Subcutaneous abdominal adipose tissue (tissue), 5 donors: Measurements from ENCODE around the gene KIAA1191.

Experiments used
- H3K27ac ChIP-seq: one replicate; pipeline ENCODE4 v1.7.0; 2013; ENCODE audit warnings: low read depth, mild to moderate bottlenecking, inconsistent platforms, low read length, moderate library complexity
- H3K27me3 ChIP-seq, 5 donors: one replicate each; pipeline ENCODE4 v1.7.0; 2013; ENCODE audit warnings: low read length in 5 of 5, inconsistent platforms in 1 of 5; ENCODE audit not compliant: control insufficient read depth in 5 of 5, insufficient read depth in 4 of 5
- H3K36me3 ChIP-seq, 5 donors: one replicate each; pipeline ENCODE4 v1.7.0; 2013; ENCODE audit warnings: low read length in 5 of 5; ENCODE audit not compliant: control insufficient read depth in 5 of 5, insufficient read depth in 5 of 5
- H3K4me1 ChIP-seq, 5 donors: one replicate each; pipeline ENCODE4 v1.7.0; 2013; ENCODE audit warnings: low read length in 5 of 5, mild to moderate bottlenecking in 3 of 5, moderate library complexity in 1 of 5; ENCODE audit not compliant: control insufficient read depth in 5 of 5, insufficient read depth in 5 of 5
- H3K4me3 ChIP-seq, 5 donors: one replicate each; pipeline ENCODE4 v1.7.0; 2013; ENCODE audit warnings: low read length in 5 of 5, low read depth in 1 of 5
- H3K9ac ChIP-seq, 5 donors: one replicate each; pipeline ENCODE4 v1.7.0; 2013; ENCODE audit warnings: low read length in 5 of 5, mild to moderate bottlenecking in 4 of 5, moderate library complexity in 3 of 5
- H3K9me3 ChIP-seq, 5 donors: one replicate each; pipeline ENCODE4 v1.7.0; 2013; ENCODE audit warnings: low read length in 5 of 5; ENCODE audit not compliant: control insufficient read depth in 5 of 5
- donor health status: healthy.
- donor health status: healthy.
- donor health status: healthy.
- donor health status: healthy.
- donor health status: healthy.

The KIAA1191 gene

GRCh38 chr5:176382721-176383120 is 21.2 kb upstream of the KIAA1191 start:
- peaks cover 3 to 31% (median 20%) of the 10 kb centered on the region in 5 donors for H3K4me1 ChIP-seq
- H3K9me3 ChIP-seq = no peaks in the 10 kb centered on the region
- H3K9ac ChIP-seq = no peak overlapping the region
- H3K27ac ChIP-seq = no peak overlapping the region
- no peak overlapping the region for H3K4me3 ChIP-seq
- no peaks in the 10 kb centered on the region for H3K27me3 ChIP-seq
- peaks cover 2 to 38% (median 34%) of the 10 kb centered on the region in 5 donors for H3K36me3 ChIP-seq

GRCh38 chr5:176381979-176382378 is 20.4 kb upstream of the KIAA1191 start:
- Histone ChIP-seq H3K9me3 (no peaks in the 10 kb centered on the region), H3K27ac (no peak overlapping the region), H3K9ac (no peak overlapping the region), H3K4me1 (peaks cover 3 to 24% (median 13%) of the 10 kb centered on the region in 5 donors), H3K36me3 (peaks cover 2 to 38% (median 34%) of the 10 kb centered on the region in 5 donors), H3K4me3 (no peak overlapping the region), H3K27me3 (no peaks in the 10 kb centered on the region)

- peaks cover 2 to 38% (median 34%) of the 10 kb centered on the region in 5 donors for H3K36me3 ChIP-seq
- H3K27ac ChIP-seq = no peak overlapping the region
Observed at GRCh38 chr5:176381423-176381822, 19.9 kb upstream of the KIAA1191 start.

GRCh38 chr5:176379881-176380280 is 18.3 kb upstream of the KIAA1191 start:
- Histone ChIP-seq H3K4me1 (peaks cover 3 to 19% (median 12%) of the 10 kb centered on the region in 5 donors), H3K27ac (no peak overlapping the region), H3K9ac (no peak overlapping the region), H3K9me3 (no peaks in the 10 kb centered on the region), H3K4me3 (no peak overlapping the region), H3K36me3 (peaks cover 2 to 31% (median 28%) of the 10 kb centered on the region in 5 donors), H3K27me3 (no peaks in the 10 kb centered on the region)

More at GRCh38 chr5:176381423-176381822, 19.9 kb upstream of the KIAA1191 start:
- H3K4me3 ChIP-seq = peak overlapping the region in 1 of 5 donors; percentile 26
- H3K9ac ChIP-seq = no peak overlapping the region
- H3K27me3 ChIP-seq = no peaks in the 10 kb centered on the region
- H3K9me3 ChIP-seq = no peaks in the 10 kb centered on the region
- peaks cover 3 to 19% (median 12%) of the 10 kb centered on the region in 5 donors for H3K4me1 ChIP-seq

- Histone ChIP-seq H3K36me3 (peaks cover 0 to 22% (median 9%) of the 10 kb centered on the region in 5 donors), H3K9ac (no peak overlapping the region), H3K27ac (no peak overlapping the region), H3K4me3 (peak overlapping the region in 1 of 5 donors; percentile 3), H3K27me3 (no peaks in the 10 kb centered on the region), H3K9me3 (no peaks in the 10 kb centered on the region), H3K4me1 (peaks cover 3 to 11% (median 9%) of the 10 kb centered on the region in 5 donors)
Observed at GRCh38 chr5:176373100-176373818, 11.7 kb upstream of the KIAA1191 start.

GRCh38 chr5:176371621-176372539 is 10.3 kb upstream of the KIAA1191 start:
- no peaks in the 10 kb centered on the region for H3K27me3 ChIP-seq
- no peak overlapping the region for H3K4me3 ChIP-seq
- no peak overlapping the region for H3K9ac ChIP-seq
- H3K4me1 ChIP-seq = peaks cover 3 to 11% (median 9%) of the 10 kb centered on the region in 5 donors
- peaks cover 0 to 30% (median 15%) of the 10 kb centered on the region in 5 donors for H3K36me3 ChIP-seq
- no peak overlapping the region for H3K27ac ChIP-seq
- no peaks in the 10 kb centered on the region for H3K9me3 ChIP-seq

GRCh38 chr5:176369934-176370711 is 8.6 kb upstream of the KIAA1191 start:
- Histone ChIP-seq H3K4me3 (no peak overlapping the region), H3K4me1 (peaks cover 3 to 25% (median 22%) of the 10 kb centered on the region in 5 donors), H3K9ac (no peak overlapping the region), H3K36me3 (peaks cover 0 to 30% (median 15%) of the 10 kb centered on the region in 5 donors), H3K27me3 (no peaks in the 10 kb centered on the region), H3K9me3 (no peaks in the 10 kb centered on the region), H3K27ac (no peak overlapping the region)

- H3K36me3 ChIP-seq = peaks cover 0 to 30% (median 15%) of the 10 kb centered on the region in 5 donors
Observed at GRCh38 chr5:176368726-176369125, 7.2 kb upstream of the KIAA1191 start.

GRCh38 chr5:176366232-176366894 is 4.8 kb upstream of the KIAA1191 start:
- H3K27ac ChIP-seq = no peak overlapping the region
- peaks cover 0 to 24% (median 11%) of the 10 kb centered on the region in 5 donors for H3K36me3 ChIP-seq
- H3K9me3 ChIP-seq = no peaks in the 10 kb centered on the region
- H3K9ac ChIP-seq = peak overlapping the region in 4 of 5 donors; percentile 41 to 81 (median 74)
- H3K4me3 ChIP-seq = peak overlapping the region in 4 of 5 donors; percentile 81 to 87 (median 86)
- peaks cover 0 to 29% (median 25%) of the 10 kb centered on the region in 5 donors for H3K4me1 ChIP-seq
- no peaks in the 10 kb centered on the region for H3K27me3 ChIP-seq

More at GRCh38 chr5:176368726-176369125, 7.2 kb upstream of the KIAA1191 start:
- Histone ChIP-seq H3K9me3 (no peaks in the 10 kb centered on the region), H3K27me3 (no peaks in the 10 kb centered on the region), H3K4me3 (no peak overlapping the region), H3K9ac (no peak overlapping the region), H3K4me1 (peaks cover 3 to 30% (median 28%) of the 10 kb centered on the region in 5 donors), H3K27ac (no peak overlapping the region)
